ENCODE results near the gene TXLNB.

DNA sequence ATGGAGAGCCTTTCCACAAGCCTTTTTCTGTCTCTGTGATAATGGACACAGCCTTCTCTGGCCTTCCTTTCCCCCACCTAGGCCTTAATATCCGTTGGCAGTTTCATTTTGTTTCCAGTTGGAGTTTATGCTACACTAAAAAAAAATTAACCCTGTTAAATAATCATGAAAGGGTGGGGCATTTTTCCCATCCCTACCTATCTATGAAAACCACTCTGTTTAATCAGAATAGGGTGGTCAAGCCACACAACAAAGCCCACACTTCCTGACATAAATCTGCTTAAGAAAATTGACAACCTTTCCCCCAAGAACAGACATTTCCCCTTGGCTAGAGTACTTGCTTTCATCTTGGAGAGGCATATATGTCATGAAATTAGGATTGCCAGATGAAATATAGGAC, 14.2 kb downstream of the TXLNB start:
- TF ChIP-seq, protein P1, sequence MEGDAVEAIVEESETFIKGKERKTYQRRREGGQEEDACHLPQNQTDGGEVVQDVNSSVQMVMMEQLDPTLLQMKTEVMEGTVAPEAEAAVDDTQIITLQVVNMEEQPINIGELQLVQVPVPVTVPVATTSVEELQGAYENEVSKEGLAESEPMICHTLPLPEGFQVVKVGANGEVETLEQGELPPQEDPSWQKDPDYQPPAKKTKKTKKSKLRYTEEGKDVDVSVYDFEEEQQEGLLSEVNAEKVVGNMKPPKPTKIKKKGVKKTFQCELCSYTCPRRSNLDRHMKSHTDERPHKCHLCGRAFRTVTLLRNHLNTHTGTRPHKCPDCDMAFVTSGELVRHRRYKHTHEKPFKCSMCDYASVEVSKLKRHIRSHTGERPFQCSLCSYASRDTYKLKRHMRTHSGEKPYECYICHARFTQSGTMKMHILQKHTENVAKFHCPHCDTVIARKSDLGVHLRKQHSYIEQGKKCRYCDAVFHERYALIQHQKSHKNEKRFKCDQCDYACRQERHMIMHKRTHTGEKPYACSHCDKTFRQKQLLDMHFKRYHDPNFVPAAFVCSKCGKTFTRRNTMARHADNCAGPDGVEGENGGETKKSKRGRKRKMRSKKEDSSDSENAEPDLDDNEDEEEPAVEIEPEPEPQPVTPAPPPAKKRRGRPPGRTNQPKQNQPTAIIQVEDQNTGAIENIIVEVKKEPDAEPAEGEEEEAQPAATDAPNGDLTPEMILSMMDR (conservative IDR thresholded peaks at IDR 0.05; ENCODE audit: low read depth, low read length): no peak
- no peak for TF ChIP-seq EZH2 (IDR thresholded peaks at IDR 0.05; ENCODE audit: borderline replicate concordance, low read depth, low read length, poor library complexity, severe bottlenecking)

Measured in A673 (cell line).